KMS-11 (cell line): ENCODE results near the gene MICAL3.

Source experiments
- H2AFZ ChIP-seq: fragments of 200-600 bp; sonication (generic); 2 replicates; pipeline ENCODE4 v1.6.1; 2016; ENCODE audit warnings: antibody characterized with exemption, mixed run types, low read depth
- H3K27ac ChIP-seq: fragments of 200-600 bp; sonication (generic); 2 replicates; pipeline ENCODE4 v1.6.1; 2016; ENCODE audit warnings: mild to moderate bottlenecking, mixed run types
- H3K27me3 ChIP-seq: fragments of 200-600 bp; sonication (generic); 2 replicates; pipeline ENCODE4 v1.6.1; 2017; ENCODE audit warnings: mild to moderate bottlenecking, low read depth, mixed run types, moderate library complexity; ENCODE audit not compliant: insufficient read depth
- H3K36me3 ChIP-seq: fragments of 200-600 bp; sonication (generic); 2 replicates; pipeline ENCODE4 v1.6.1; 2017; ENCODE audit warnings: mild to moderate bottlenecking, mixed run types; ENCODE audit not compliant: insufficient read depth
- H3K4me1 ChIP-seq: fragments of 200-600 bp; sonication (generic); 2 replicates; pipeline ENCODE4 v1.6.1; 2016; ENCODE audit warnings: mild to moderate bottlenecking, low read depth, mixed run types; ENCODE audit not compliant: poor library complexity, severe bottlenecking
- H3K4me2 ChIP-seq: fragments of 200-600 bp; sonication (generic); 2 replicates; pipeline ENCODE4 v1.7.0; 2016; ENCODE audit warnings: mild to moderate bottlenecking, mixed run types
- H3K4me3 ChIP-seq: fragments of 200-600 bp; sonication (generic); IDR thresholded peaks from 2 replicates; pipeline ENCODE4 v1.6.1; 2017; ENCODE audit warnings: low read depth, low read length, mixed read lengths; ENCODE audit not compliant: insufficient read depth
- H3K79me2 ChIP-seq: fragments of 200-600 bp; sonication (generic); 2 replicates; pipeline ENCODE4 v1.6.1; 2016; ENCODE audit warnings: low read depth, mixed run types; ENCODE audit not compliant: insufficient read depth
- H3K9ac ChIP-seq: fragments of 200-600 bp; sonication (generic); 2 replicates; pipeline ENCODE4 v1.6.1; 2016; ENCODE audit warnings: mild to moderate bottlenecking, mixed run types
- H4K20me1 ChIP-seq: fragments of 200-600 bp; sonication (generic); 2 replicates; pipeline ENCODE4 v1.6.1; 2016; ENCODE audit warnings: mild to moderate bottlenecking, mixed run types; ENCODE audit not compliant: insufficient read depth
- TF ChIP-seq, protein P1 (sequence below): fragments of 200-600 bp; sonication (generic); conservative IDR thresholded peaks from 2 replicates; pipeline ENCODE4 v1.6.1; 2017; ENCODE audit warnings: low read depth, mild to moderate bottlenecking, antibody characterized with exemption, low read length, moderate library complexity, mixed read lengths

The MICAL3 gene

GRCh38 chr22:17974087-17974486 is 50.3 kb downstream of the MICAL3 start:
- no peak overlapping the region for H3K27ac ChIP-seq
- H4K20me1 ChIP-seq = 0 out of 2 replicates have a peak, but pooled peaks cover 5% of the 10 kb centered on the region
- no peaks in the 10 kb centered on the region for H3K4me1 ChIP-seq
- no peak overlapping the region for H3K4me2 ChIP-seq
- TF ChIP-seq, protein P1, sequence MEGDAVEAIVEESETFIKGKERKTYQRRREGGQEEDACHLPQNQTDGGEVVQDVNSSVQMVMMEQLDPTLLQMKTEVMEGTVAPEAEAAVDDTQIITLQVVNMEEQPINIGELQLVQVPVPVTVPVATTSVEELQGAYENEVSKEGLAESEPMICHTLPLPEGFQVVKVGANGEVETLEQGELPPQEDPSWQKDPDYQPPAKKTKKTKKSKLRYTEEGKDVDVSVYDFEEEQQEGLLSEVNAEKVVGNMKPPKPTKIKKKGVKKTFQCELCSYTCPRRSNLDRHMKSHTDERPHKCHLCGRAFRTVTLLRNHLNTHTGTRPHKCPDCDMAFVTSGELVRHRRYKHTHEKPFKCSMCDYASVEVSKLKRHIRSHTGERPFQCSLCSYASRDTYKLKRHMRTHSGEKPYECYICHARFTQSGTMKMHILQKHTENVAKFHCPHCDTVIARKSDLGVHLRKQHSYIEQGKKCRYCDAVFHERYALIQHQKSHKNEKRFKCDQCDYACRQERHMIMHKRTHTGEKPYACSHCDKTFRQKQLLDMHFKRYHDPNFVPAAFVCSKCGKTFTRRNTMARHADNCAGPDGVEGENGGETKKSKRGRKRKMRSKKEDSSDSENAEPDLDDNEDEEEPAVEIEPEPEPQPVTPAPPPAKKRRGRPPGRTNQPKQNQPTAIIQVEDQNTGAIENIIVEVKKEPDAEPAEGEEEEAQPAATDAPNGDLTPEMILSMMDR = no peak
- H3K27me3 ChIP-seq = no peaks in the 10 kb centered on the region
- H3K9ac ChIP-seq = no peak overlapping the region
- H3K36me3 ChIP-seq = no peaks in the 10 kb centered on the region
- no peak overlapping the region for H3K4me3 ChIP-seq
- H2AFZ ChIP-seq = no peak overlapping the region
- H3K79me2 ChIP-seq = peaks cover 49% of the 10 kb centered on the region; the same call in 1 of the 2 replicates

DNA sequence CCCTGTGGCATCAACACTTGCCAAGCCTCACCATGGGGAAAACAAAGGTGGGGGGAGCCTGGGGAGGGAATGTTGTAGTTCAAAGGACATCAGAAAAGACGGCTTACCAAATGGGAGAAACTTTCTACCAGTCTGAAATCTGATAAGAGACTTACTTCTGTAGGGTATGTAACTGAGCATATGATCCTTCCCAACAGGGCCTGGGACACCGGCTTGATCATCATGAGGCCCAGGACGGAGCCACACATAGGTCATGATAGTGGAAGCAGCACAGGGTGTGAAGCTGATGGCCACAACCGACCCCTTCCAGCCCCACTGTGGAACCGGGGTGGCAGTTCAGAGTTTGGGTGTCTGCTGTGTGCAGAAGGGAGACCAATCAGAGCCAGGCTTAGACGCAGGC is 51.1 kb downstream of the MICAL3 start:
- TF ChIP-seq, protein P1 = no peak
- H3K4me2 ChIP-seq = no peak overlapping the region
- no peak overlapping the region for H3K9ac ChIP-seq
- 0 out of 2 replicates have a peak, but pooled peaks cover 5% of the 10 kb centered on the region for H4K20me1 ChIP-seq
- no peak overlapping the region for H3K4me3 ChIP-seq
- peaks cover 40% of the 10 kb centered on the region; the same call in 1 of the 2 replicates for H3K79me2 ChIP-seq
- no peaks in the 10 kb centered on the region for H3K36me3 ChIP-seq
- no peaks in the 10 kb centered on the region for H3K27me3 ChIP-seq
- H2AFZ ChIP-seq = no peak overlapping the region
- H3K27ac ChIP-seq = no peak overlapping the region
- H3K4me1 ChIP-seq = no peaks in the 10 kb centered on the region

GRCh38 chr22:17972385-17973191 is 51.8 kb downstream of the MICAL3 start:
- Histone ChIP-seq H3K27me3 (no peaks in the 10 kb centered on the region), H3K27ac (no peak overlapping the region), H3K4me2 (no peak overlapping the region), H4K20me1 (0 out of 2 replicates have a peak, but pooled peaks cover 5% of the 10 kb centered on the region), H3K36me3 (no peaks in the 10 kb centered on the region), H2AFZ (no peak overlapping the region), H3K4me3 (no peak overlapping the region), H3K79me2 (peaks cover 34% of the 10 kb centered on the region; the same call in 1 of the 2 replicates), H3K4me1 (no peaks in the 10 kb centered on the region), H3K9ac (no peak overlapping the region)
- TF ChIP-seq, protein P1 = no peak

DNA sequence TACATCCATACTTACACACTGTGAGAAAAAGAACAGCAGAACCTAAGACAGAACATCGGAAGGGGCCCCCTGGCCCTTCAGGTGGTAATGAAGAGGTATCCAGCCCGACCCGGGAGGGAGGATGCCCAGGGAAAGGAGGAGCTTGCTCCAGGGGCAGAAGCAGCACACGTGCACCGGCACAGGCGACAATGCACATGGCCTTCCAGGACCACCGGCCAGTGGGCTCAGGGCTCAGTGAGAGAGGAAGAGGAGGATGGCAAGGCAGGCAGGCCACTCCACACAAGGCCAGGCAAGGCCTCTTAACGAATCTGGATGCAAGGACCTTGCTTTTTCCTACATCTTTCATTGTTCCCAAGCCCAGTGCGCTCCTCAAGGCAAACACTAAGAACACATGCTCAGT is 52.6 kb downstream of the MICAL3 start:
- Histone ChIP-seq H3K4me2 (no peak overlapping the region), H3K4me1 (no peaks in the 10 kb centered on the region), H4K20me1 (peaks cover under 1% of the 10 kb centered on the region; the same call in 1 of the 2 replicates)

More for the DNA sequence above, 52.6 kb downstream of the MICAL3 start:
- Histone ChIP-seq H3K4me3 (no peak overlapping the region), H3K79me2 (peaks cover 27% of the 10 kb centered on the region; the same call in 1 of the 2 replicates), H3K27me3 (no peaks in the 10 kb centered on the region), H2AFZ (no peak overlapping the region), H3K9ac (no peak overlapping the region), H3K27ac (no peak overlapping the region), H3K36me3 (no peaks in the 10 kb centered on the region)
- TF ChIP-seq, protein P1 = no peak
